Measurements from ENCODE around the gene LRRC32. TPM values are rescaled to one million over a fixed set of nuclear protein-coding genes. Genes with fewer than 3 reads are reported as not detected.
A peak's percentile ranks its signal among the peaks of the same experiment; 100 is the strongest.

Gene LRRC32
- total RNA-seq, 3 donors from 2014 or later, result 4.6 to 5.8 (median 4.6) TPM

- Mint-ChIP-seq H3K4me3 (no peak overlapping the region), H3K9me3 (no peaks in the 10 kb centered on the region), H3K4me1 (ENCODE audit: low read depth) (peaks cover 8% of the 10 kb centered on the region), H3K27me3 (ENCODE audit: low read depth) (peaks cover 5% of the 10 kb centered on the region), H3K36me3 (ENCODE audit: insufficient read depth) (no peaks in the 10 kb centered on the region)
- no peak for DNase-seq
- ATAC-seq, result no peak
These were observed 6.9 kb upstream of the LRRC32 start for GRCh38 chr11:76677458-76677765.

GRCh38 chr11:76676636-76677457 lies 6.3 kb upstream of the LRRC32 start:
- DNase-seq (no peak), ATAC-seq (no peak)
- H3K4me1 Mint-ChIP-seq (ENCODE audit: low read depth), result peaks cover 14% of the 10 kb centered on the region
- peaks cover 5% of the 10 kb centered on the region for H3K27me3 Mint-ChIP-seq (ENCODE audit: low read depth)
- no peaks in the 10 kb centered on the region for H3K36me3 Mint-ChIP-seq (ENCODE audit: insufficient read depth)
- H3K4me3 Mint-ChIP-seq, result no peak overlapping the region
- no peaks in the 10 kb centered on the region for H3K9me3 Mint-ChIP-seq

- peaks cover 26% of the 10 kb centered on the region for H3K4me1 Mint-ChIP-seq (ENCODE audit: low read depth)
- ATAC-seq, result no peak
These were observed 4.2 kb upstream of the LRRC32 start for GRCh38 chr11:76674517-76675400.

GRCh38 chr11:76673176-76674142 lies 2.9 kb upstream of the LRRC32 start:
- H3K27me3 Mint-ChIP-seq (ENCODE audit: low read depth), result peaks cover 19% of the 10 kb centered on the region
- no peaks in the 10 kb centered on the region for H3K36me3 Mint-ChIP-seq (ENCODE audit: insufficient read depth)
- H3K4me1 Mint-ChIP-seq (ENCODE audit: low read depth), result peaks cover 29% of the 10 kb centered on the region
- no peaks in the 10 kb centered on the region for H3K9me3 Mint-ChIP-seq
- ATAC-seq (no peak), DNase-seq (no peak)
- peak overlapping the region; percentile 39 for H3K4me3 Mint-ChIP-seq

More at GRCh38 chr11:76674517-76675400, 4.2 kb upstream of the LRRC32 start:
- no peak for DNase-seq
- Mint-ChIP-seq H3K27me3 (ENCODE audit: low read depth) (peaks cover 7% of the 10 kb centered on the region), H3K4me3 (no peak overlapping the region), H3K36me3 (ENCODE audit: insufficient read depth) (no peaks in the 10 kb centered on the region), H3K9me3 (no peaks in the 10 kb centered on the region)

- Mint-ChIP-seq H3K4me1 (ENCODE audit: low read depth) (peaks cover 30% of the 10 kb centered on the region), H3K4me3 (peak overlapping the region; percentile 39), H3K9me3 (no peaks in the 10 kb centered on the region), H3K27me3 (ENCODE audit: low read depth) (peaks cover 23% of the 10 kb centered on the region), H3K36me3 (ENCODE audit: insufficient read depth) (no peaks in the 10 kb centered on the region)
- peak; percentile 35 for DNase-seq
- ATAC-seq, result peak; percentile 35 to 58
These were observed 2.1 kb upstream of the LRRC32 start for GRCh38 chr11:76672431-76673175.

- Mint-ChIP-seq H3K36me3 (ENCODE audit: insufficient read depth) (no peaks in the 10 kb centered on the region), H3K4me3 (peak overlapping the region; percentile 59), H3K4me1 (ENCODE audit: low read depth) (peaks cover 30% of the 10 kb centered on the region), H3K27me3 (ENCODE audit: low read depth) (peaks cover 23% of the 10 kb centered on the region), H3K9me3 (no peaks in the 10 kb centered on the region)
- DNase-seq (no peak), ATAC-seq (no peak)
These were observed 1.2 kb upstream of the LRRC32 start for GRCh38 chr11:76671626-76672309.

GRCh38 chr11:76671237-76671592 lies 668 bp upstream of the LRRC32 start:
- DNase-seq (no peak), ATAC-seq (no peak)
- Mint-ChIP-seq H3K9me3 (no peaks in the 10 kb centered on the region), H3K36me3 (ENCODE audit: insufficient read depth) (no peaks in the 10 kb centered on the region), H3K4me3 (peak overlapping the region; percentile 59), H3K4me1 (ENCODE audit: low read depth) (peaks cover 32% of the 10 kb centered on the region), H3K27me3 (ENCODE audit: low read depth) (peaks cover 23% of the 10 kb centered on the region)

- peak overlapping the region; percentile 77 for H3K4me3 Mint-ChIP-seq
- H3K9me3 Mint-ChIP-seq, result no peaks in the 10 kb centered on the region
- DNase-seq, result no peak
- peaks cover 23% of the 10 kb centered on the region for H3K27me3 Mint-ChIP-seq (ENCODE audit: low read depth)
- no peaks in the 10 kb centered on the region for H3K36me3 Mint-ChIP-seq (ENCODE audit: insufficient read depth)
- H3K4me1 Mint-ChIP-seq (ENCODE audit: low read depth), result peaks cover 40% of the 10 kb centered on the region
- no peak for ATAC-seq
These were observed 554 bp downstream of the LRRC32 start for GRCh38 chr11:76669901-76670484.

GRCh38 chr11:76668362-76669155 lies 2.0 kb downstream of the LRRC32 start:
- peaks cover 23% of the 10 kb centered on the region for H3K27me3 Mint-ChIP-seq (ENCODE audit: low read depth)
- no peaks in the 10 kb centered on the region for H3K9me3 Mint-ChIP-seq
- peaks cover 47% of the 10 kb centered on the region for H3K4me1 Mint-ChIP-seq (ENCODE audit: low read depth)
- ATAC-seq (no peak), DNase-seq (no peak)
- H3K36me3 Mint-ChIP-seq (ENCODE audit: insufficient read depth), result no peaks in the 10 kb centered on the region
- peak overlapping the region; percentile 77 for H3K4me3 Mint-ChIP-seq

GRCh38 chr11:76667856-76668255 lies 2.7 kb downstream of the LRRC32 start:
- Mint-ChIP-seq H3K27me3 (ENCODE audit: low read depth) (peaks cover 23% of the 10 kb centered on the region), H3K36me3 (ENCODE audit: insufficient read depth) (no peaks in the 10 kb centered on the region), H3K9me3 (no peaks in the 10 kb centered on the region), H3K4me1 (ENCODE audit: low read depth) (peaks cover 42% of the 10 kb centered on the region), H3K4me3 (peak overlapping the region; percentile 77)
- ATAC-seq, result no peak
- no peak for DNase-seq

- Mint-ChIP-seq H3K9me3 (no peaks in the 10 kb centered on the region), H3K4me1 (ENCODE audit: low read depth) (peaks cover 39% of the 10 kb centered on the region), H3K4me3 (peak overlapping the region; percentile 77), H3K27me3 (ENCODE audit: low read depth) (peaks cover 23% of the 10 kb centered on the region), H3K36me3 (ENCODE audit: insufficient read depth) (no peaks in the 10 kb centered on the region)
- DNase-seq (no peak), ATAC-seq (no peak)
These were observed 3.2 kb downstream of the LRRC32 start for GRCh38 chr11:76667271-76667818.

- ATAC-seq, result no peak
- peaks cover 34% of the 10 kb centered on the region for H3K4me1 Mint-ChIP-seq (ENCODE audit: low read depth)
- no peak for DNase-seq
- no peaks in the 10 kb centered on the region for H3K36me3 Mint-ChIP-seq (ENCODE audit: insufficient read depth)
- no peaks in the 10 kb centered on the region for H3K9me3 Mint-ChIP-seq
- peaks cover 23% of the 10 kb centered on the region for H3K27me3 Mint-ChIP-seq (ENCODE audit: low read depth)
- H3K4me3 Mint-ChIP-seq, result peak overlapping the region; percentile 77
These were observed 3.7 kb downstream of the LRRC32 start for GRCh38 chr11:76666830-76667229.
